Keratinocyte (primary cell): ENCODE measurements around the gene NELL2. TPM values are rescaled to one million over a fixed set of nuclear protein-coding genes. Genes with fewer than 3 reads are reported as not detected.

Experiments
- DNase-seq: peaks from one replicate; pipeline ENCODE4 v3.0.0-alpha.2; 2011; ENCODE audit warnings: low read depth, missing footprints, low spot score
- FAIRE-seq: peaks from 2 replicates; lab custom pipeline; 2011; peaks lifted over from hg19 to GRCh38; lab: Jason Lieb, UNC
- H2AFZ ChIP-seq: 2 replicates; pipeline ENCODE4 v1.6.0; 2012; ENCODE audit warnings: low read length, control low read depth, inconsistent platforms; ENCODE audit not compliant: control insufficient read depth
- H3K27ac ChIP-seq: 2 replicates; pipeline ENCODE4 v1.5.1; 2011; ENCODE audit warnings: low read length; ENCODE audit not compliant: control insufficient read depth, insufficient read depth
- H3K27me3 ChIP-seq: 3 replicates; pipeline ENCODE4 v1.6.0; 2011; ENCODE audit warnings: low read length; ENCODE audit not compliant: control insufficient read depth, insufficient read depth; ENCODE audit errors: extremely low read depth
- H3K36me3 ChIP-seq, 2 experiments: 2 replicates in 1 of 2; 3 replicates in 1 of 2; pipeline ENCODE4 v1.5.1; 2011; ENCODE audit warnings: low read length in 2 of 2, mild to moderate bottlenecking in 1 of 2; ENCODE audit not compliant: control insufficient read depth in 2 of 2, insufficient read depth in 2 of 2; ENCODE audit errors: extremely low read depth in 1 of 2
- H3K4me1 ChIP-seq: 3 replicates; pipeline ENCODE4 v1.5.1; 2011; ENCODE audit warnings: low read length; ENCODE audit not compliant: control insufficient read depth, insufficient read depth; ENCODE audit errors: extremely low read depth
- H3K4me2 ChIP-seq: 3 replicates; pipeline ENCODE4 v1.6.0; 2011; ENCODE audit warnings: low read depth, low read length; ENCODE audit not compliant: control insufficient read depth, insufficient read depth; ENCODE audit errors: extremely low read depth
- H3K4me3 ChIP-seq, 3 experiments: fragments of 200-600 bp in 1 of 3; sonication (generic) in 1 of 3; 2 replicates in 2 of 3; 3 replicates in 1 of 3; pipeline ENCODE4 v1.5.1; 2011 to 2016; ENCODE audit warnings: low read length in 3 of 3, mild to moderate bottlenecking in 3 of 3, control low read depth in 2 of 3, inconsistent platforms in 1 of 3, low read depth in 1 of 3, mixed read lengths in 1 of 3, mixed run types in 1 of 3, moderate library complexity in 1 of 3; ENCODE audit not compliant: control insufficient read depth in 2 of 3, insufficient read depth in 2 of 3; ENCODE audit errors: extremely low read depth in 1 of 3
- H3K79me2 ChIP-seq: 2 replicates; pipeline ENCODE4 v1.6.0; 2012; ENCODE audit warnings: low read length; ENCODE audit not compliant: control insufficient read depth, insufficient read depth
- H3K9ac ChIP-seq: 3 replicates; pipeline ENCODE4 v1.6.0; 2011; ENCODE audit warnings: low read length; ENCODE audit not compliant: control insufficient read depth, insufficient read depth; ENCODE audit errors: extremely low read depth
- H3K9me1 ChIP-seq: 3 replicates; pipeline ENCODE4 v1.6.0; 2011; ENCODE audit warnings: low read length; ENCODE audit not compliant: control insufficient read depth, insufficient read depth; ENCODE audit errors: extremely low read depth
- H3K9me3 ChIP-seq: 2 replicates; pipeline ENCODE4 v1.5.1; 2012; ENCODE audit warnings: low read depth, low read length; ENCODE audit not compliant: control insufficient read depth
- H4K20me1 ChIP-seq: 3 replicates; pipeline ENCODE4 v1.6.0; 2011; ENCODE audit warnings: low read length; ENCODE audit not compliant: control insufficient read depth, insufficient read depth; ENCODE audit errors: extremely low read depth
- EZH2 ChIP-seq: IDR thresholded peaks from one replicate; pipeline ENCODE4 v1.6.1; 2012; ENCODE audit warnings: inconsistent platforms, mild to moderate bottlenecking, low read length, moderate library complexity
- dilution Hi-C: fragments of 300-500 bp; cut with MboI; formaldehyde crosslinking; loops from one replicate; pipeline ENCODE4 v1.7.0; 2020; ENCODE audit warnings: low sequenced_read_pairs; ENCODE audit not compliant: extremely low pct_ligation_motif_present
- polyA plus RNA-seq, 5 experiments: library from polyadenylated mRNA; depleted of rRNA in 3 of 5; stranded (reverse) in 3 of 5; stranded (forward) in 1 of 5; unstranded in 1 of 5; fragments of >200 nt; gene quantifications; 1 replicate in 1 of 5; 2 replicates in 3 of 5; 3 replicates in 1 of 5; pipeline versions ENCODE4 v1.2.1 to v1.2.3, GENCODE V29; 2011 to 2012; ENCODE audit warnings: missing spikeins in 2 of 5, low read depth in 1 of 5, low replicate concordance in 1 of 5
- TF ChIP-seq, protein P1 (sequence below), 3 experiments: IDR thresholded peaks in 1 of 3; conservative IDR thresholded peaks in 1 of 3; optimal IDR thresholded peaks in 1 of 3; 2 replicates in 2 of 3; 3 replicates in 1 of 3; pipeline versions ENCODE3 to v1.5.1; 2011; ENCODE audit warnings: low read length in 3 of 3, mild to moderate bottlenecking in 3 of 3, moderate library complexity in 2 of 3, control low read depth in 1 of 3, inconsistent platforms in 1 of 3; ENCODE audit not compliant: insufficient read depth in 2 of 3; ENCODE audit errors: extremely low read depth in 1 of 3

The NELL2 gene
- polyA plus RNA-seq, 1 donor (not counting 4 experiments of a cell fraction or from before 2014, with no cell fraction given): 0.58 TPM

GRCh38 chr12:44830566-44831055 is 45.5 kb downstream of the NELL2 start:
- dilution Hi-C loops: no loop called here
- Histone ChIP-seq H3K4me1 (peaks cover 4% of the 10 kb centered on the region), H2AFZ (no peak overlapping the region), H3K27ac (no peak overlapping the region), H4K20me1 (no peaks in the 10 kb centered on the region), H3K4me2 (no peak overlapping the region), H3K9me1 (no peaks in the 10 kb centered on the region), H3K9ac (no peak overlapping the region), H3K36me3 (no peaks in the 10 kb centered on the region), H3K9me3 (no peaks in the 10 kb centered on the region), H3K4me3 (no peak overlapping the region), H3K27me3 (no peaks in the 10 kb centered on the region), H3K79me2 (no peaks in the 10 kb centered on the region)
- FAIRE-seq: no peak
- TF ChIP-seq EZH2: no peak
- TF ChIP-seq, protein P1, sequence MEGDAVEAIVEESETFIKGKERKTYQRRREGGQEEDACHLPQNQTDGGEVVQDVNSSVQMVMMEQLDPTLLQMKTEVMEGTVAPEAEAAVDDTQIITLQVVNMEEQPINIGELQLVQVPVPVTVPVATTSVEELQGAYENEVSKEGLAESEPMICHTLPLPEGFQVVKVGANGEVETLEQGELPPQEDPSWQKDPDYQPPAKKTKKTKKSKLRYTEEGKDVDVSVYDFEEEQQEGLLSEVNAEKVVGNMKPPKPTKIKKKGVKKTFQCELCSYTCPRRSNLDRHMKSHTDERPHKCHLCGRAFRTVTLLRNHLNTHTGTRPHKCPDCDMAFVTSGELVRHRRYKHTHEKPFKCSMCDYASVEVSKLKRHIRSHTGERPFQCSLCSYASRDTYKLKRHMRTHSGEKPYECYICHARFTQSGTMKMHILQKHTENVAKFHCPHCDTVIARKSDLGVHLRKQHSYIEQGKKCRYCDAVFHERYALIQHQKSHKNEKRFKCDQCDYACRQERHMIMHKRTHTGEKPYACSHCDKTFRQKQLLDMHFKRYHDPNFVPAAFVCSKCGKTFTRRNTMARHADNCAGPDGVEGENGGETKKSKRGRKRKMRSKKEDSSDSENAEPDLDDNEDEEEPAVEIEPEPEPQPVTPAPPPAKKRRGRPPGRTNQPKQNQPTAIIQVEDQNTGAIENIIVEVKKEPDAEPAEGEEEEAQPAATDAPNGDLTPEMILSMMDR (optimal IDR thresholded peaks at IDR 0.05 in 1 of 3, IDR thresholded peaks at IDR 0.05 in 1 of 3, conservative IDR thresholded peaks at IDR 0.05 in 1 of 3; ENCODE audit: extremely low read depth in 1 of 3, insufficient read depth in 2 of 3, low read length in 3 of 3): no peak
- no peak for DNase-seq

- Histone ChIP-seq H3K4me1 (no peaks in the 10 kb centered on the region), H3K27me3 (no peaks in the 10 kb centered on the region), H3K9me3 (no peaks in the 10 kb centered on the region), H3K4me3 (no peak overlapping the region), H4K20me1 (no peaks in the 10 kb centered on the region), H3K79me2 (no peaks in the 10 kb centered on the region), H3K4me2 (no peak overlapping the region), H2AFZ (no peak overlapping the region), H3K9me1 (no peaks in the 10 kb centered on the region), H3K9ac (no peak overlapping the region), H3K27ac (no peak overlapping the region), H3K36me3 (no peaks in the 10 kb centered on the region)
- TF ChIP-seq, protein P1 (optimal IDR thresholded peaks at IDR 0.05 in 1 of 3, IDR thresholded peaks at IDR 0.05 in 1 of 3, conservative IDR thresholded peaks at IDR 0.05 in 1 of 3; ENCODE audit: extremely low read depth in 1 of 3, insufficient read depth in 2 of 3, low read length in 3 of 3): no peak
- no peak for TF ChIP-seq EZH2
- dilution Hi-C loops: no loop called here
- no peak for FAIRE-seq
- no peak for DNase-seq
These were observed 47.1 kb downstream of the NELL2 start for GRCh38 chr12:44829045-44829444.
